BE2C (cell line): ENCODE data around the gene ZFY.

Experiments
- DNase-seq: peaks from one replicate; pipeline ENCODE4 v3.0.0-alpha.2; 2020
- H3K27me3 ChIP-seq: fragments of 250-450 bp; sonication (Bioruptor Pico); 2 replicates; pipeline ENCODE4 v1.5.1; 2020; ENCODE audit warnings: mild to moderate bottlenecking
- H3K36me3 ChIP-seq: fragments of 250-450 bp; sonication (Bioruptor Pico); 2 replicates; pipeline ENCODE4 v1.5.1; 2020; ENCODE audit warnings: mild to moderate bottlenecking
- H3K4me1 ChIP-seq: fragments of 250-450 bp; sonication (Bioruptor Pico); 2 replicates; pipeline ENCODE4 v1.5.1; 2020
- H3K4me3 ChIP-seq: 2 replicates; pipeline ENCODE4 v1.5.1; 2011; ENCODE audit warnings: low read depth, low read length
- H3K9me3 ChIP-seq: fragments of 250-450 bp; sonication (Bioruptor Pico); 2 replicates; pipeline ENCODE4 v1.5.1; 2020
- TF ChIP-seq, protein P1 (sequence below): IDR thresholded peaks from 2 replicates; pipeline ENCODE4 v1.5.1; 2012; ENCODE audit warnings: mild to moderate bottlenecking, low read depth, low read length

The ZFY gene

DNA sequence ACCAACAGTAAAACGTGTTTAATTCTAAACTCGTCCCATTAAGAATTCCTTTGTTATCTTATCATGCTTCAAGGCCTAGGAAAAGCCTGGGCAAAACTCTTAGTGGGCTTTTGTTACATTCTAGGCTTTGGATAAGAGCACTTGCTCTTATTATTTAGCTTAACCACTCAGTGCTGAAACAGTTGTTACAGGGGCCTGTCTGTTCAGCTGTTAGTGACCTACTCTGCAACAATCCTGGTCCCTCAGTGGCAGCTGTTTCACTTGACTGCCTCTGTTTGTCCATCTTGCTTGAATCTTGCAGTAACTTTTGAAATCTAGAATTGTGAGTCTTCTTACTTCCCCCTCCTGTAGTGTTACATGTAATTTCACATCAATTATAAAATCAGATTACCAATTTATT, 88.4 kb downstream of the ZFY start:
- Histone ChIP-seq H3K4me3 (no peak overlapping the region), H3K4me1 (no peaks in the 10 kb centered on the region), H3K36me3 (no peaks in the 10 kb centered on the region), H3K9me3 (no peaks in the 10 kb centered on the region), H3K27me3 (no peaks in the 10 kb centered on the region)
- DNase-seq, result no peak
- TF ChIP-seq, protein P1, sequence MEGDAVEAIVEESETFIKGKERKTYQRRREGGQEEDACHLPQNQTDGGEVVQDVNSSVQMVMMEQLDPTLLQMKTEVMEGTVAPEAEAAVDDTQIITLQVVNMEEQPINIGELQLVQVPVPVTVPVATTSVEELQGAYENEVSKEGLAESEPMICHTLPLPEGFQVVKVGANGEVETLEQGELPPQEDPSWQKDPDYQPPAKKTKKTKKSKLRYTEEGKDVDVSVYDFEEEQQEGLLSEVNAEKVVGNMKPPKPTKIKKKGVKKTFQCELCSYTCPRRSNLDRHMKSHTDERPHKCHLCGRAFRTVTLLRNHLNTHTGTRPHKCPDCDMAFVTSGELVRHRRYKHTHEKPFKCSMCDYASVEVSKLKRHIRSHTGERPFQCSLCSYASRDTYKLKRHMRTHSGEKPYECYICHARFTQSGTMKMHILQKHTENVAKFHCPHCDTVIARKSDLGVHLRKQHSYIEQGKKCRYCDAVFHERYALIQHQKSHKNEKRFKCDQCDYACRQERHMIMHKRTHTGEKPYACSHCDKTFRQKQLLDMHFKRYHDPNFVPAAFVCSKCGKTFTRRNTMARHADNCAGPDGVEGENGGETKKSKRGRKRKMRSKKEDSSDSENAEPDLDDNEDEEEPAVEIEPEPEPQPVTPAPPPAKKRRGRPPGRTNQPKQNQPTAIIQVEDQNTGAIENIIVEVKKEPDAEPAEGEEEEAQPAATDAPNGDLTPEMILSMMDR, result no peak

DNA sequence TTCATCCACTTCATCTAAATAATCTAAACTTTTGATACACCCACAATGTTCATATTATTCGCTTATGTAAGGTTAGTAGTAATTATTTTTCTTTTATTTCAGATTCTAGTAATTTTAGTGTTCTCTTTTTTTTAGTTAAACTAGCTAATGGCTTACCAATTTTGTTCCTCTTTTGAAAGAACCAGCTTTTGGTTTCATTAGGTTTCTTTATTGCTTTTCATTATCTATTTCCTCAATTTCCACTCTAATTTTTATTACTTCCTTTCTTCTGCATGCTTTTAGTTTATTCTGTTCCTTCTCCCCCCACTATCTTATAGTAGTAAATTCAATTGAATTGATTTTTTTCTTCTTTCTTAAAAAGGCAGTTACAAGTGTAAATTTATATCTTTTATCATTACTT, 90.2 kb downstream of the ZFY start:
- Histone ChIP-seq H3K36me3 (no peaks in the 10 kb centered on the region), H3K4me1 (no peaks in the 10 kb centered on the region), H3K4me3 (no peak overlapping the region), H3K27me3 (no peaks in the 10 kb centered on the region), H3K9me3 (no peaks in the 10 kb centered on the region)
- TF ChIP-seq, protein P1, result no peak
- DNase-seq, result no peak
